Activated gamma-delta T cell treated with anti-CD3 and anti-CD28 coated beads, Interleukin-2, amount 50 U/mL, for 16 hours (primary cell): ENCODE measurements around the gene UGT1A4.

Experiments
- DNase-seq: peaks from one replicate; pipeline ENCODE4 v3.0.0-alpha.2; 2020; ENCODE audit warnings: low read depth

UGT1A4 gene

DNA sequence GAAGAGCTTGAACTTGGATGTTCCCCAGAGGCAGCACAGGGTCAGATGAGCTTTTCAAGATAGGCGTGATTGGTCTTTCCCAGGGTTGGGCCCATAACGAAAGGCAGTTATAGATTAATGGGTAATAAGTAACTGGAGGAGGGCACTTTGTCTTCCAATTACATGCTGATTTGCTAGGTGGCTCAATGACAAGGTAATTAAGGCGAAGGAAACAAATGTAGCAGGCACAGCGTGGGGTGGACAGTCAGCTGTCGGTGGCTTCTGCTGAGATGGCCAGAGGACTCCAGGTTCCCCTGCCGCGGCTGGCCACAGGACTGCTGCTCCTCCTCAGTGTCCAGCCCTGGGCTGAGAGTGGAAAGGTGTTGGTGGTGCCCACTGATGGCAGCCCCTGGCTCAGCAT is at the start of gene UGT1A4:
UGT1A4 (plus strand) TSS at position 185 of the 400 bp plus-strand sequence; CDS start at position 270, 85 bp downstream.
- DNase-seq: no peak

DNA sequence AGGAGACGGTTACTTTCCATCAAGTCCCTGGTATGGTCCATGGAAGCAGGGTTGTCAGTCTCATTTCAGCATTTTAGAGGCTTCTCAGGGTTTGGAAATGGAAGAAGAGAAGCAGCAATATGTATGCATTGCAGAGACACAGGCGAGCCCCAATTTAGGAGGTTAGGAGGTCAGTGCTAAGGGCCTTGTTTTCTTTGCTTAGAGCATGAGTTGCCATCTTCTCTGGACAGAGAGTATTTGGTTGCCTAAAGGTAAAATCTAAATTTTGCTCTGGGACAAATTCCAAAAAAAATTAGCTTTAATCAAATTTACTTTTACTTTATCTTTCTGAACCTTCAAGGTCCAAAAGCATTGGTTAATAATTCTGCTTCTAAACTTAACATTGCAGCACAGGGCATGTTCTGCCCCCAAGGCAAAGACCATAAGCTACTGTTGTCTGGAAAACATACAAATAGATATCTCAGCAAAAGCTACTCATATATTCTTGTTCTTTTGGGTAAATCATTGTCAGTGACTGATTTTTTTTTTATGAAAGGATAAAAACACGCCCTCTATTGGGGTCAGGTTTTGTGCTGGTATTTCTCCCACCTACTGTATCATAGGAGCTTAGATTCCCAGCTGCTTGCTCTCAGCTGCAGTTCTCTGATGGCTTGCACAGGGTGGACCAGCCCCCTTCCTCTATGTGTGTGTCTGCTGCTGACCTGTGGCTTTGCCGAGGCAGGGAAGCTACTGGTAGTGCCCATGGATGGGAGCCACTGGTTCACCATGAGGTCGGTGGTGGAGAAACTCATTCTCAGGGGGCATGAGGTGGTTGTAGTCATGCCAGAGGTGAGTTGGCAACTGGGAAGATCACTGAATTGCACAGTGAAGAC is 47.0 kb upstream of the UGT1A4 start, which contains the start of gene UGT1A9:
UGT1A9 (plus strand) TSS at position 609 of the 872 bp plus-strand sequence; CDS start at position 646, 37 bp downstream.
- no peak for DNase-seq

DNA sequence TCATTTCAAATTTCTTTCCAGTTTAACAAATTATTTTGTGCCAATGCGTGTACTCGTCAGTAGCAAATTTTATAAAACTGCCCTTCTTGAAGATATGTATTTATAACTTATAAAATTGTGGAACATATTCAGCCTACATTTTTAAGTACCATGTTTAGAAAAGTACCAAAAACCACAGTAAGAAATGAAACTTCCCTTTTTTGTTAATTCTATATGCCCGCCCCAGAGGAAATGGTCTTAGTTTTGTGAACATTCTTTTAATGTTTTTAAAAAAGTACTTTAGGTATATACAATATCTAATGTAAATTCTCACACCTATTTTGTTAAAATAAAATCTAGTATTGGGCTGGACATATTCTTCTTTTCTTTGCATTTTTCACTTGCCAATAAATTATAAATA is 45.6 kb upstream of the UGT1A4 start:
- no peak for DNase-seq

DNA sequence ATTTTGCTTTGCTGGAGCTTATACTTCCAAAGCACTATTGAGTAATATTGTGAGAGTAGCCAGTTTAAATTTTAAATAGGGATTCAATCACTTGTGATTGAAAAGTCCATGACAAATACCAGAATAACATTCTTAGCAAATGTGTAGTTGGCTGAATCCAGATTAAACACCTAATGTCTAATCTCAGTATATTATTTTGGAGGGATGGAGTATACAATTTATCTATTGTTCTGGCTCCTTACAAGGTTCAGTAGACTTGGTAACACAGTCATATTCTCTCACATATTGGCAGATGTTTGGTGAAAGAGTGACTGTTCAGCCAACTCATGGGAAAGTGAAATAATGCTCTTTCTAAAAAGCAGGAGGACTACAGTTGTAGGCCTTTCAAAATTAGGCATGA is 44.6 kb upstream of the UGT1A4 start:
- no peak for DNase-seq

DNA sequence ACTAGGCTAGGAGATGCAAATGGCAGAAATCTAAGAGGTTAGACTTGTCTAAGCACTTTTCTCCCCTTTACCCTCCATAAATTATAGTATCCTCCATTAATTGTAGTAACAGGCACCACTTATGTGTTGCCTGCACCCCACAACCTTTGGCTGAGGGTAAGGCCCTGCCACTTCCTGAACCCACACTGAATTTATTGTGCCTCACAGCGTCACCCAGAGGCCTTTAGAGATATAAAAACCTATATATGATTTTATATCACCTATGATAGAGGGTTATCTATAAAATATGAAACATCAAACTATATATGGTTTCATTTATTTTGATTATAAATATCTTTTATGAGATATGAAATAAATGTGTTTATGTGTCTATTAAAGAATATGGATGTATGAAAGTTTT is 44.2 kb upstream of the UGT1A4 start:
- no peak for DNase-seq

DNA sequence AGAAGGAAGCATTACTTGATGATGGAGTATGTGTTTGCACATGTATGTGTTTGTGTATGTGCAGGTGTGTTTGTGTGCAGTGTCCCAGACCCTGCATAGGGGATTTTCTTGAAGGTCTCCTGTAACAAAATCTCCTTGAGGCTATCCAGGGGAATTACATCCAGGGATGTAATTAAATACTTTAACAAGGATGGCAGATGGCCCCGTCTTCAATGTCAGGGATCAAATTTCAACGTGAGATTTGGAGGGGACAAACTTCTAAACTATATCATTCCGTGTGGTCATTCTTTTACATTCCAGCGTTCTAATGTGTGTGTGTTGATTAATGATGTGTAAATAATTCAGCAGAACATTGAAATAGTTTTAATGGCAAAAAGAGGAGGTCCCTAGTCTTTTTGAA is 43.5 kb upstream of the UGT1A4 start:
- DNase-seq: no peak

DNA sequence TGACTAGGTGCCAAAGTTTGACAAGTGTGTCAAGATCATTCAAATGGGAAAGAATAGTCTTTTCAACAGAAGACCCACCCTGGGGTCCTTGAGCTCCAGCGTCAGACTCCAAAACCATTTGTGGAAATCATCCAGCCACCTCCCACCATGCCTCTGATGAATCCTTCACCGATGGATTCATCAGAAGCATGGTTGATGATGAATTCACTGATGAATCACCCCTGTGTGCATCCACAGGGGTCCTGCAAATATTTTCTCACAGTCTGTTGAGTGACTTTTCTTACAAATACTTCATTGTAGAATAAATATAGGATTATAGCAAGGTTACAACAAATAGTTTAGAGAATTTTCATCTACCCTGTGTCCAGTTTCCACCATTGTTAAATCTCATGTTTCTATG is 42.5 kb upstream of the UGT1A4 start:
- DNase-seq: no peak

DNA sequence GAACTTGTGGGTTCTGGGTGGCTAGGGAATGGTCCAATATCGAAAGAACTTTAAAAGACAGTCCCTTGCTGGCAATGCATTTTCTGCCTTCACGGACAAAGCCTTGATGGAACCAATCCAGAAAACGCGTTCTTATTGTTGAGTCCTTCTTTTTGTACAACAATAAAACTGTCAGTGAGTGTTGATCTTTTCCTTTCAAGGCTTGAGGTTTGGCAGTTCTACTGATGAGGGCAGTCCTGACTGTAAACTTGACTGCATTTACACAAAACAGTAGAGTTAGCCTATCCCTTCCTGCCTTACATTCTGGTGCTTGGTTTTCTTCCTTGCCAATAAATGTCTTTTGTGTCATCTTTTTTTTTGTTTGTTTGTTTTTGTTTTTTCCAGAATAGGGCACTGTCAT is 39.3 kb upstream of the UGT1A4 start:
- DNase-seq: no peak

DNA sequence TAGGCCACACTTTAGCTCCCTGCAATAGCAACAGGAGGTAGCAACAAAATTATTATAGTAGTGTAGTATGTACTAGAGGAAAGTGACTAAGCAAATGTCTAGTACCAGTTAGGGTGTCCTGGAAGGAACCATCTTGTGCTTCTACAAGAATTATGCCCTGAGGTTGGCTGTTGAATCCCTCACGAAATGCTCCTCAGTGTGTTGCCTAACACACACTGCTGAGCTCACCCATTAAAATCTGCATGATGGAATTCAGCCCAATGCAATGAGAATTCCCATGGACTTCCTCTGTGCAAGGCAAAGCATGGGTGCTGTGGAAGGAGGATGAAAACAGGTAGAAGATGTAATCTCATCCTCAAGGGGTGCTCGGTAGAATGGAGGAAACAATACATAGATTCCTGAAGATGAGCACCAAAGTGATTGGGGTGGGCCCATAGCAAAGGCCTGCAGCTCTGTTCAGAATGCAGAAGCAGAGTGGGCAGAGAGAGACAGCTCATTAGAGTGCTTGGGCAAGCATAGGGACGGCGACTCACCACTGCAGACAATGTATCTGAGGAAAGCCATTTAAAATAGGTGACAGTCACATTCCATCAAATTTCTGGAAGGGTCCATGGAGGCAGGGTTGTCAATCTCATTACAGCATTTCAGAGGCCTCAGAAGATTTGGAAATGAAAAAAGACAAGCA is 38.0 kb upstream of the UGT1A4 start:
- no peak for DNase-seq

DNA sequence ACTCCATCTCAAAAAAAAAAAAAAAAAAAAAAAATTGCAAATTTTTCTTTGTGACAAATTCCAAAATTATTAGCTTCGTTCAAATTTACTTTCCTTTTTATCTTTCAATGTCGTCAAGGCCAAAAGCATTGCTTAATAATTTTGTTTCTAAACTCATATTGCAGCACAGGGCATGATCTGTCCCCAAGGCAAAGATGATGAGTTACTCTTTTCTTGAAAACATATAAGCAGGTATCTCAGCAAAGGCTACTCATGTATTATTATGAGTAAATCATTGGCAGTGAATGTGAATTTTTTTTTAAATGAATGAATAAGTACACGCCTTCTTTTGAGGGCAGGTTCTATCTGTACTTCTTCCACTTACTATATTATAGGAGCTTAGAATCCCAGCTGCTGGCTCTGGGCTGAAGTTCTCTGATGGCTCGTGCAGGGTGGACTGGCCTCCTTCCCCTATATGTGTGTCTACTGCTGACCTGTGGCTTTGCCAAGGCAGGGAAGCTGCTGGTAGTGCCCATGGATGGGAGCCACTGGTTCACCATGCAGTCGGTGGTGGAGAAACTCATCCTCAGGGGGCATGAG is 36.9 kb upstream of the UGT1A4 start, which contains the start of gene UGT1A7:
UGT1A7 (plus strand) TSS at position 381 of the 579 bp plus-strand sequence; CDS start at position 418, 37 bp downstream.
- DNase-seq: no peak

DNA sequence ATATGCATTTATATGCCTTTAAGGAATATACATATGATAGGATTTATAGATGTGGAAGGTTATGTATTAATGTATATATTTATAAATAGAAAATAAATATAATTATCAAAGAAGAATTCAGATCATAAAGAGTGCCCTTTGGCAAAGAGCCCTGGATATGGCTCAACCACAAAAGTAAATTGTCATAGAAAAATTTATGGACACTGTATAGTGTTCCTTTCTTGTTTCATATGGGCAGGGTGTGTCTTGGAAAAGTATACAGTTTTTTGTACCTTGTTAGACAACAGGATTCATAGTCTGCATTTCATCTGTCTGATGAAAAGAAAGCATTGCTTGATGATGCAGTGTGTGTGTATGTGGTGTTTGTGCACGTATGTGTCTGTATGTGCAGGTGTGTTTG is 33.9 kb upstream of the UGT1A4 start:
- DNase-seq: no peak

DNA sequence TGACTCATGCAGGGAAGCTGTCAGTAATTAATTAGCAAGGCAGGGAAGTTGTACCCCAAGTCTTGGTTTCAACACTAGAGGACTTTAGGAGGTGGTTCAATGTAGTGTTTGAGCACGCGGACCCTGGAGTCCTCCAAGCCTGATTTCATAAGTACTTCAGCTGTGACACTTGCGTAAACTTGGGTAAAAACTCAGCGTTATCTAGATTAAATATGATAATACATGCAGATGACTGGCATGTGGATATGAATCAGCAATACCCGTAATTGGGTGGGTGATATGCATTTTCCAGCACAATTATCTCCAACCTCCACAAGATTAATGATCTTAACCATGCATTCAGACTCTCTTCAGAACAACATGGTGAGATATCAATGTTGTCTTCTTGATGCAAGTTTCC is 31.6 kb upstream of the UGT1A4 start:
- no peak for DNase-seq

DNA sequence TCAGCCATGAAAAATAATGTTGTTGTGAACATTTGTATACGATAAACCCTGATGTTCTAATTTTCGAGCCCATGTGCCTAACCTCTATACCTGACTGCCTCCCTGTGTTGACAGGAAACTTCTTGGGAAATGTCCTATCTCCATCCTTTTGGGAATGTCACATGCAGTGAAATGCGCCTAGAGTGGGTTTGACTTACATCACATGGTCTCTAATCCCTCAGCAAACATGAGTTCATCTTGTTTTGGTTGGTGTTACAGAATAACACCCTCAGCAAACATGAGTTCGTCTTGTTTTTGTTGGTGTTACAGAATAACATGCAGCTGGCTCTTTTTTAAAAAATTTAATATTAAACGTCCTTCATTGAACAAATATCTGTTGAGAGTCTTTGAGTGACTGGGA is 30.2 kb upstream of the UGT1A4 start:
- no peak for DNase-seq

DNA sequence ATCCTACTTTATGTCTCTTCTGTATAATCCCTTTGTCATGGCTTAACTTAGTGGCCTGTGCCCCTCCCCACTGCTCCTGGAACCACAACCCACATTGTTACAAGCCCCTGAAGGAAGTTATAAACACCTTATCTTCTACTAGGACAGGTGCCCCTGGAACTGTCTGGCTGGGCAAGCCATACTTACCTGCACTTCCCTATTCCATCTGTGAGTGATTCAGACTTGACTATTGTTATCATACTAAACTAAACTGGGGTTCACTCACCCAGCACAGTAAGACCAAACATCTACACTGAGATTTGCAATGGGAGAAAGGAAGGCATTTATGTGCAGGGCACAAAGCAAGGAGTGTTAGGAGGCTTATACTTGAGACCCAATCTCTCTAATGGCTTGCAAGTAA is 29.5 kb upstream of the UGT1A4 start:
- no peak for DNase-seq

DNA sequence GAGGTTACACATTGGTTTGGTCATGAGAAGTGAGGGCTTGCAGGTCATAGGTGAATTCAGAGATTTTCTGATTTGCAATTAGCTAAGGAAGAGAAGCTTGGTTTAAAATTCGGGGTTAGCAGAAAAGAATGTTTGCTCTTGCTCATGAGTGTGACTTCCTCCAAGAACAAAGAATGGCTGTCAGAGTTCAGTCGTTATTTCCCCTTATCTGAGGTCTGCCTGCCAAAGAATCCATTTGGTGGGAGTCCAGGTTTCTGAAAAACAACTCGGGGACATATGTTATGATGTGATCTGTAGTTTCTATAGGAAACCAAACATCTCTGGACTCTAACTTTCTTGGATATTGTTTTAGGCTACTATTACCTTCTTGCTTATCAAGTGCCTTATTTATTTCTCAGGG is 29.0 kb upstream of the UGT1A4 start:
- no peak for DNase-seq

DNA sequence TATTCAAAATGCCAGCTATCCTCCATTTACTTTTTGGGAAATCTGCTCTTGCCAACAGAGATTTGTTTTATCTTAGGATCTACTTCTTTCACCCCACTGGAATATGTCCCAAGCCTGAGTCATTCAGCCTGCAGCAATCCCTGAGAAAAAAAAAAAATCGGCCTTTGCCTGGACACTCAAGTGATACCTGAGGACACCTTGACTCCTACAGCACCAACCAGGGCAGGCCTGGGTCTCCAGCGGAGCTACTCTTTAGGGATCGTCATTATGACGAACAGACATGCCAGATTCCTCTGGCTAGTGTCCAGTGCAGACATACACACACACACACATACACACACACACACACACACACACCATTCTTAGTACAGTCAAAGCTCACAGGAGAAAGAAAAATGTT is 28.1 kb upstream of the UGT1A4 start:
- no peak for DNase-seq

DNA sequence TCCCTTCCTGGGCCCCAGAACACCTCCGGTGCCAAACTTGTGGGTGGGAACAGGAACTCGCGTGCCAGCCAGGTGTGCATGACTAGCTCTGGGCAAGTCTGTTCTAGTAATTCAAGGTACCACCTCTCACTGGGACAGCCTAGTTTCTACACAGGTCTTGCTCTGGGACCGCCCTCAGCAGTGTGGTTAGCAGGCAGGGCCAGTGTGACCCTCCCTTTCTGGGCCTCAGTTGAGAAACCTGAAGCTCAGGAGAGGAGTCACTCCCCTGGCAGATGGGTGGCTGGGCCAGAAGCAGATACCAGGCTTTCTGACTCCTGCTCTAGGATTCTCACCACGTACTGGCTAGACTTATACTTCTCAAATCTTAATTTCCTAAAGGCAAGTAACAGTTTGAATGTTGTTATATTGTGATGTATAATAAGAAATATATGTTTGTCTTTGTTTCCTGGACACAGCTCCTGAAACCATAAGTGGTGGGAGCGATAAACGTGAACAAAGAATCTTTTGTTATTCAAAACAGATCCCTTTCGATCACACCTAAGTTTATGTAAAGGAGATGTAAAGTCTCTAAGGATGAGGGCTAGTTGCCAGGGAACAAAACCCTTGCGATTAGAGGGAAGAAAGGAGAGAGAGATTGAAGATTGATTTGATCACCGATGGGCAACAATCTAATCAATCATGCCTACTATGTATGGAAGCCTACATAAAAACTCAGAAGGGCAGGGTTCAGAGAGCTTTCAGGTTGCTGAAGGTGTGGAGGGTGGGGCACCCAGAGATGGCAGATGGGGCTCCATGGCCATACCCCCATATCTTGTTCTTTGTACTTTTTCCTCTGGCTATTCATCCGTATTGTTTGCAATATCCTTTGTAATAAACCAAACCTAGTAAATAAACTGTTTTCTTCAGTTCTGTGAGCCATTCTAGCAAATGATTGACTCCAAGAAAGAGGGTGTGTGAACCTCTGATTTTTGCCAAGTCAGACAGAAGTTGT is 26.8 kb upstream of the UGT1A4 start:
- no peak for DNase-seq

DNA sequence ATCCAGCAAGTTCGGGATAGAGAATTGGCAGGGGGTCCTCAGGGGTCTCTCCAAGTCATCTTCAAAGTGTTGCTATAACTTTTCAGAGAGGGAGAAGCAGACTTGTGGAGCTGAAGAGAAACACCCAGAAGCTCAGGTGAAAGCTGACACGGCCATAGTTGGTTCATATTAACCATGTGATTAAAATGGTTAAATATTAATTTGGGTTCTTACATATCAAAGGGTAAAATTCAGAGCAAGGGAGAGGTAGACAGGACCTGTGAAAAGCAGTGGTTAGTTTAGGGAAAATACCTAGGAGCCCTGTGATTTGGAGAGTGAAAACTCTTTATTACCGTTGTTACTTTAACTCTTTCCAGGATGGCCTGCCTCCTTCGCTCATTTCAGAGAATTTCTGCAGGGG is 25.9 kb upstream of the UGT1A4 start, which contains the start of gene UGT1A6:
UGT1A6 (plus strand) TSS at position 243 of the 400 bp plus-strand sequence; CDS start at position 358, 115 bp downstream.
- no peak for DNase-seq

DNA sequence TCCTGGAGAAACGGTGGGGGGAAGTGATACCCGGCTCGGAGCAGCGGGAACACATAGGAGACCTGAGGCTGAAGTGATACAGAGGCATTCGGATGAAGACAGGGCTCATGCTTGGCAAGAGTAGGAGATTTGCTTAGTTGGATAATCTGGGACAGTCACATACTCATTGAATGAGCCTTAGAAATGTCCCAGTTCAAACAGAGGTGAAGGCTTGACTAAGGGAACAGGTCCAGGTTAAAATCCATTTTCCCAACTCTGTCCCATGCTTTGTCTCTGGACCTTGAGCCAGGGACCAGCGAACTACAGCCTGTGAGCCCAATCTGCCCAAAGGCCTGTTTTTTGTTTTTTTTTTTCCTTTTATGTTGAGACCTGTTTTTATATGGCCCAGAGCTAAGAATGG is 24.6 kb upstream of the UGT1A4 start:
- DNase-seq: no peak

DNA sequence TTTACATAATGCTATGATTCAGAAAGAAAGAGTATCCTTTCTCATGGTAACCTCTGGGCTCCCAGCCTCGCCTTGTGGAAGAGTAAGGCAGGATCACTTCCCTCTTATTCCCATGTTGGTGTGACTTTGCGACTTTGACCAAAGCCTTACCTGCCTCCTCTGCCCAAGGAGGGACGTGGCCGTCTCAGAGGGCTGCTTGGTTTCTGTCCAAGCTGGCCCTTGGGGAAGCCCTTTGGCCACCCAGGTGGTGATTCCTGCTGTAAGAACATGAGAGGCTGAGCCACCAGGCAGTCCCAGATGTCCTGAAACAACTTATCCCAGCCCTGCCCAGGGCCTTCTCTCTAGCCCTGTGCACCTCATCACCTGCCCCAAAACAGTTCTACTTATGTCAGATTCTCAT is 19.8 kb upstream of the UGT1A4 start:
- no peak for DNase-seq

DNA sequence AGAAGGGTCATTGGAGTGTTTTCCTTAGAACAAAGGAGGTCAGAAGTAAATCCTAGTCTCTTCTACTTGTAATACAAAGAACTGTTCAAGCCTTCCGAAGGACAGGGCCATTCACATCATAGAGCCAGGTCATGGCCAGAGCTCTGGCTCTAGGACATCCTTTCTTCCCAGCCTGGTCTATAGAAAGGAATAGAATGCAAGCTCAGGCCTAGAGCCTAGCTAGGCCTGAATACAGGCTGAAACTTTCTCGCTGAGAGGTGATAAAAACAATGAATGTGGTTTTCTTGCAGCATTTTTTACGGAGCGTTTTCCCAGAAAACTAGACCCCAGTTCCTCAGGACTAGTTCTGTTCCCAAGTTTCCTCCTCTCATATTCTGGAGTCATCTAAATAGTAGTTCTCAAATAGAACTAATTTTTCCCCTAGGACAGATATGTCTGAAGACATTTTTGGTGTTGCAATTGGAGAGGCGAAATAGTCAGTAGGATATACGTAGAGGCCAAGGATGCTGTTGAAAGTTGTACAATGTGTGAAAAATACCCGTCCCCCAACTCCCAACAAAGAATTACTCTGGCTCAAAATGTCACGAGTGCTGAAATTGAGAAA is 19.0 kb upstream of the UGT1A4 start:
- DNase-seq: no peak
